HG03432 (cell line): ENCODE measurements around the gene MCM7.
"Not testable (repeated sequence)": the region's sequence is repeated elsewhere in the genome, so short reads cannot be mapped to it uniquely, and the experiment has no call there.

Experiments
- ATAC-seq: cut with Tn5 transposase; IDR thresholded peaks from one replicate; pipeline ENCODE4 v1.9.1; 2021; ENCODE audit warnings: mild to moderate bottlenecking, moderate library complexity; ENCODE audit not compliant: unreplicated experiment

The MCM7 gene

GRCh38 chr7:100101016-100101862 is at the start of gene MCM7, which contains the start of gene AP4M1:
MCM7 (minus strand) TSS chr7:100101397; CDS start chr7:100101294, 103 bp downstream.
AP4M1 (plus strand) TSS chr7:100101643; CDS start chr7:100101715, 72 bp downstream.
- ATAC-seq = peak; percentile 83

GRCh38 chr7:100148559-100149328 is 47.5 kb upstream of the MCM7 start, which contains the start of gene LAMTOR4:
LAMTOR4 (plus strand) TSS chr7:100148918; CDS start chr7:100148973, 55 bp downstream.
- ATAC-seq = peak; percentile 96

DNA sequence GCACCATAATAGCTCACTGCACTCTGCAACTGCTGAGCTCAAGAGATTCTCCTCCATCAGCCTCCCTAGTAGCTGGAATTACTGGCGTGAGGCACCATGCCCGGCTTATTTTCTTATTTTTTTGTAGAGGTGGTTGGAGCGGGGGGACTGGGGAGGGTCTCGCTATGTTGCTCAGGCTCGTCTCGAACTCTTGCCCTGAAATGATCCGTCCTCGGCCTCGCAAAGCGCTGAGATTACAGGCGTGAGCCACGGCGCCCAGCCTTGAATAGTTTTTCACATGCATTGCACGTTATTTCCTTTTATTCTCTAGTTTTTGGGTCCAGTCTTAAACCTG is 47.0 kb upstream of the MCM7 start:
- ATAC-seq = no peak

DNA sequence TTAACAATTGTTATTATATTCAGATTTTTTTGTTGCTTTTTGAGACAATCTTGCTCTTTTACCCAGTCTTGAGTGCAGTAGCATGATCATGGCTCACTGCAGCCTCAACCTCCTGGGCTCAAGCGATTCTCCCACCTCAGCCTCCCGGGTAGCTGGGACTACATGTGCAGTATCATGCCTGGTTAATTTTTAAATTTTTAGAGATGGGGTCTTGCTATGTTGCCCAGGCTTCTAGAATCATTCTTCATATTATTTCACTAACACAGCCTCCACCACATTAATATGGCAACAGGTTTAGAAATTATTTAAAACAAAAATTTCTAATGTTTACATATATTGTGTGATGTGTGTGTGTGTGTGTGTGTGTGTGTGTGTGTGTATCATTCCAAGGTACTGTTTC is 46.1 kb upstream of the MCM7 start:
- ATAC-seq = no peak

- not testable (repeated sequence) for ATAC-seq
Observed at GRCh38 chr7:100146350-100146749, 45.2 kb upstream of the MCM7 start.

- ATAC-seq = no peak
Observed at GRCh38 chr7:100142461-100142860, 41.3 kb upstream of the MCM7 start.

DNA sequence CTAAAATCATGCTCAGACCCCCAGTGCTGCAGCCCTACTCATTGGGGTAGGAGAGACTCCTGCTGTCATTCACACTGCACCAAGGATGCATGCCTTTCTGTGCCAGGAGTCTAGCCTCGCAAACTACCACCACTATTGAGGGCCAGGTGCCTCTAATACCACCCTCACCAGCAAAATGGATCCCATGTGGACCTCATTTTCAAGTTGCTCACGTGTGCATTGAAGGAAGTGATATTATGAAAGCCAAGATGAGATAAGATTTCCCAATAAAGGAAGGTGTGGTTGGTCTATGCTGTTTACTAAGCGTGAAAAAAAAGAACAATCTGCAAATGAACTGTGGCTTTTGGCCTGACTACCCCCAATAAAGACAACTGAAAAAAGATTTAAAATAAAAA is 40.4 kb upstream of the MCM7 start:
- ATAC-seq = no peak

GRCh38 chr7:100137851-100138760 is 36.9 kb upstream of the MCM7 start:
- no peak for ATAC-seq

DNA sequence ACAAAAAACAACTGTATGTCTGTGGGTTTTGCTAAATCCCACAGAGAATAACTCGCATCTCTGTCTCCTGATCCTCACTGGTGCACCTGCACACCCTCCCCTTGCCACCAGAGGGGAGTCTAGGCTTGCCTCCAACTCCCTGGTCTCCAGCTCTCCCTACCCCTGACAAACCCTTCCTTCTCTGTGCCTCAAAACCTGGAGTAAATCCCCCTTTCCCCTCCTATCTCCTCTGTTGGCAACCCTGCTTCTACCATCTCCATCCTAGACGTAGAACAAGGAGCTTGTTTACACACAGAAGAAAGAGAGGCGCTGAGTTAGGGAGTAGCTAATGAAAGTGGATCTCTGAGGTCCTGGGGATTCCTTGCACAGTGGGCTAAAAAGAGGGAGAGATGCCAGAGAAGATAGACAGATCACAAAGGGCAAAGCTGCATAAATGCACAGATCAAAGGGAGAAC is 31.5 kb upstream of the MCM7 start:
- peak; percentile 52 for ATAC-seq

DNA sequence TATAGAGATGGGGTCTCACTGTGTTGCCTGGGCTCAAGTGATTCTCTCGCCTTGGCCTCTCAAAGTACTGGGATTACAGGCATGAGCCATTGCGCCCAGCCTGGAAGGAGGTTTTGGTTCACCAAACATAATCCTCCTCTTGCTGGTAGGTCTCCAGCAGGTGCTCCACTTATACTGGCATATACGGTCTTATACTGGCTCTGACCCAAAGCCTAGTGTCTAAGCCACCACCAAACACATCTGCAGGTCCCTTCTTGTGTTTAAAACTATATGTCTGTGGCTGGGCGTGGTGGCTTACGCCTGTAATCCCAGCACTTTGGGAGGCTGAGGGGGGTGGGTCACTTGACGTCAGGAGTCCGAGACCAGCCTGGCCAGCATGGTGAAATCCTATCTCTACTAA is 30.9 kb upstream of the MCM7 start:
- ATAC-seq = no peak

DNA sequence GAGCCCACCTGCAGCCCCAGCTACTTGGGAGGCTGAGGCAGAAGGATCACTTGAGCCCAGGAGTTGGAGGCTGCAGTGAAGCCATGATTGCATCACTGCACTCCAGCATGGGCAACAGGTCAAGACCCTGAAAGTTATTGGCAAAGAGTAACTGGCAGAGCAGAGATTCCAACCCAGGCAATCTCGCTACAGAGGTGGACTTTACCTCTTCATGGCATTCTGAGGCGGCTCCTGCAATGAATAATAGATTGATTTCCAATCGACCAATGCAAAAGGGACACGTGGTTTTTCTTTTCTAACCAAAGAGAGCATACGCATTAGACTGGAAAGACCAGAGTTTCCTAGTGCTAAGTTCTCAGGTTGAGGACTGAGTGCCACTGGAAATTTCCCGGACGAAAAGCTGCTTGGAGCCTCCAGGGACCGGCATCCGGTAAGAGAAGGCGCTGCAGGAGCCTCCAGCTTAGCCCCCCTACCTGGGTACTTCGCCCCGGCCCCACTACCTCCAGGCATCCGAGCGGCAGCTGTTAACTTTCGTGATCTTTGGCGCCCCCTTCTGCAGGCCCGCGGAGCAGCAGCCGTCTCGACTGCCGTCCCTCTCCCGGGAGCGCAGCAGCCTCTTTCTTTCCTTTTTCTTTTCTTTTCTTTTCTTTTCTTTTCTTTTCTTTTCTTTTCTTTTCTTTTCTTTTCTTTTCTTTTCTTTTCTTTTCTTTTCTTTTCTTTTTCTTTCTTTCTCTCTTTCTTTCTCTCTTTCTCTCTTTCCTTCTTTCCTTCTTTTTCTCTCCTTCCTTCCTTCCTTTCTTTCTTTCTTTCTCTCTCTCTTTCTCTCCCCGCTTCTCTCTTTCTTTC is 29.6 kb upstream of the MCM7 start:
- ATAC-seq = no peak

DNA sequence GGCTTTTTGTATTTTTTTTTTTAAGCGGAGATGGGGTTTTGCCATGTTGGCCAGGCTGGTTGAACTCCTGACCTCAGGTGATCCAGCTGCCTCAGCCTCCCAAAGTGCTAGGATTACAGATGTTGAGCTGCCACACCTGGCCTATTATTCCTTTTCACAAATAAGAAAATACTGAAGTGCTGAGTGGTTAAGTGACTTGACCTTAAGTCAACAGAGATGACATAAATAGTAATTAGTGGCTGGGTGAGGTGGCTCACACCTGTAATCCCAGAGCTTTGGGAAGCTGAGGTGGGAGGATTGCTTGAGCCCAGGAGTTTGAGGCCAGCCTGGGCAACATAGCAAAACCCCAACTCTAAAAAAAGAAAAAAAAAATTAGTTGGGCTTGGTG is 29.0 kb upstream of the MCM7 start:
- ATAC-seq = not testable (repeated sequence)

- no peak for ATAC-seq
Observed at GRCh38 chr7:100128637-100128963, 27.4 kb upstream of the MCM7 start.

GRCh38 chr7:100127866-100128636 is 26.9 kb upstream of the MCM7 start:
- peak; percentile 3 for ATAC-seq

- peak; percentile 65 for ATAC-seq
Observed at GRCh38 chr7:100126931-100127865, 26.0 kb upstream of the MCM7 start, which contains the start of gene MBLAC1. MBLAC1 (plus strand) TSS chr7:100126967; CDS start chr7:100127396, 429 bp downstream.

- ATAC-seq = peak; percentile 23
Observed at GRCh38 chr7:100126239-100126930, 25.2 kb upstream of the MCM7 start.
